ENCODE measurements around the gene MAPK13. TPM values are rescaled to one million over a fixed set of nuclear protein-coding genes. Genes with fewer than 3 reads are reported as not detected.

MAPK13 gene
- polyA plus RNA-seq, 1 donor from 2014 or later, result 1.8 TPM

GRCh38 chr6:36119209-36119608 lies 11.1 kb upstream of the MAPK13 start:
- Histone ChIP-seq H2AFZ (ENCODE audit: low read depth, low read length) (no peak overlapping the region), H4K20me1 (ENCODE audit: insufficient read depth) (no peaks in the 10 kb centered on the region), H3K9ac (ENCODE audit: low read length) (no peak overlapping the region), H3K79me2 (replicated peaks; ENCODE audit: insufficient read depth, low read length) (no peaks in the 10 kb centered on the region), H3K27me3 (ENCODE audit: insufficient read depth, low read depth, low read length) (no peaks in the 10 kb centered on the region), H3K9me3 (ENCODE audit: low read length) (no peaks in the 10 kb centered on the region), H3K36me3 (ENCODE audit: insufficient read depth, low read length) (no peaks in the 10 kb centered on the region), H3F3A (ENCODE audit: insufficient read depth, low read length, poor library complexity, severe bottlenecking) (no peaks in the 10 kb centered on the region), H3K9me2 (ENCODE audit: insufficient read depth, low read length) (no peaks in the 10 kb centered on the region), H3K27ac (ENCODE audit: low read length) (no peak overlapping the region), H3K4me2 (ENCODE audit: low read length) (no peak overlapping the region), H3K4me3 (ENCODE audit: low read length) (no peak overlapping the region)
- TF ChIP-seq TAF1 (IDR thresholded peaks at IDR 0.05; ENCODE audit: low read depth), result no peak
- no peak for TF ChIP-seq CTCF (IDR thresholded peaks at IDR 0.05; ENCODE audit: poor library complexity, severe bottlenecking)
- TF ChIP-seq EZH2 (IDR thresholded peaks at IDR 0.05; ENCODE audit: borderline replicate concordance, insufficient read depth, low read length, poor library complexity, severe bottlenecking), result no peak
- no peak for TF ChIP-seq EP300 (conservative IDR thresholded peaks at IDR 0.05; ENCODE audit: poor library complexity, severe bottlenecking)
- no peak for TF ChIP-seq RAD21 (conservative IDR thresholded peaks at IDR 0.05)

GRCh38 chr6:36120018-36120417 lies 10.3 kb upstream of the MAPK13 start:
- Histone ChIP-seq H3K79me2 (replicated peaks; ENCODE audit: insufficient read depth, low read length) (no peaks in the 10 kb centered on the region), H3K9me3 (ENCODE audit: low read length) (no peaks in the 10 kb centered on the region), H3K4me3 (ENCODE audit: low read length) (no peak overlapping the region), H2AFZ (ENCODE audit: low read depth, low read length) (no peak overlapping the region), H3K36me3 (ENCODE audit: insufficient read depth, low read length) (no peaks in the 10 kb centered on the region), H3F3A (ENCODE audit: insufficient read depth, low read length, poor library complexity, severe bottlenecking) (no peaks in the 10 kb centered on the region), H4K20me1 (ENCODE audit: insufficient read depth) (no peaks in the 10 kb centered on the region), H3K9ac (ENCODE audit: low read length) (no peak overlapping the region), H3K27me3 (ENCODE audit: insufficient read depth, low read depth, low read length) (no peaks in the 10 kb centered on the region), H3K27ac (ENCODE audit: low read length) (no peak overlapping the region), H3K4me2 (ENCODE audit: low read length) (no peak overlapping the region), H3K9me2 (ENCODE audit: insufficient read depth, low read length) (no peaks in the 10 kb centered on the region)
- TF ChIP-seq TAF1 (IDR thresholded peaks at IDR 0.05; ENCODE audit: low read depth), result no peak
- TF ChIP-seq MXI1 (conservative IDR thresholded peaks at IDR 0.05; ENCODE audit: poor library complexity, severe bottlenecking), result no peak
- no peak for TF ChIP-seq EP300 (conservative IDR thresholded peaks at IDR 0.05; ENCODE audit: poor library complexity, severe bottlenecking)
- TF ChIP-seq REST (IDR thresholded peaks at IDR 0.05; ENCODE audit: borderline replicate concordance), result no peak
- no peak for TF ChIP-seq CTCF (IDR thresholded peaks at IDR 0.05; ENCODE audit: poor library complexity, severe bottlenecking)
- TF ChIP-seq POLR2AphosphoS5 (IDR thresholded peaks at IDR 0.05), result no peak
- TF ChIP-seq EZH2 (IDR thresholded peaks at IDR 0.05; ENCODE audit: borderline replicate concordance, insufficient read depth, low read length, poor library complexity, severe bottlenecking), result no peak
- no peak for TF ChIP-seq RAD21 (conservative IDR thresholded peaks at IDR 0.05)
- TF ChIP-seq SMC3 (conservative IDR thresholded peaks at IDR 0.05; ENCODE audit: poor library complexity), result no peak
